ENCODE data around the gene PDXK.

Gene PDXK

GRCh38 chr21:43785134-43785533, 66.2 kb downstream of the PDXK start:
- DNase-seq, result no peak

GRCh38 chr21:43786300-43786806, 67.4 kb downstream of the PDXK start:
- no peak for DNase-seq

GRCh38 chr21:43786807-43787440, 68.0 kb downstream of the PDXK start:
- no peak for DNase-seq

DNA sequence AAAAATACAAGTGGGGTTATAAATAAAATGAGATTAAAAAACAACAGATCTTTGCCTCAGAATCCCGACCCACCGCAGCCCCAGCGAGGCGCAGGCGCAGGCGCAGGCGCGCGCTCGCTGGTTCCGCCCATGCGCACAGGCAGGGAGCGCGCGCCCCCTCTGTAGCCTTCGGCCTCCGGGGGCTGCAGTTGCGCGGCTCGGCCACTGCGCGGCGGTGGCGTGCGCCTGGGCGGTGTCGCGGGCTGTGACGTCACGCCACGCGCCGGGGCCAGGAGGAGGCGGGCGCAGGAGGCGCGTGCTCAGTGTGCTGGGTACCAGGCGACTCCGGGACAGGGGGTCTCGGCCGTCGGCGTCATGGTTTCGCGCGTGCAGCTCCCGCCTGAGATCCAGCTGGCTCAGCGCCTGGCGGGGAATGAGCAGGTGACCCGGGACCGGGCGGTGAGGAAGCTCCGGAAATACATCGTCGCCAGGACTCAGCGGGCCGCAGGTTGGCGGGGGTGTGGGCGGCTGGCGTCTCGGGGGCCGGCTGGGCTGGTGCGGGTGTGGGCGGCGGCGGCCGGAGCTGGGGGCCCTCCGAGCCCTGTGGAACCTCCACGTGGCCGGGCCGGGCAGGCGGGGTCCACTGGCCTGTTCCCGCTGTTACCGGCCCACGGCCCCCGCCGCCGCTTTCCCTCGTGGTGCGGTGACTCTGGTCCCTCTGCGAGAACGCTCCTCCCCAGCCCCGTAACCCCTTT, 70.5 kb downstream of the PDXK start, which contains the start of gene RRP1:
Gene RRP1 (plus strand): TSS at position 302 of the 734 bp plus-strand sequence. CDS start 53 bp downstream, at position 355.
- peak; percentile 92 for DNase-seq

GRCh38 chr21:43790010-43790524, 71.1 kb downstream of the PDXK start:
- DNase-seq, result no peak

GRCh38 chr21:43792406-43792805, 73.5 kb downstream of the PDXK start:
- DNase-seq, result no peak

- DNase-seq, result no peak
Observed at GRCh38 chr21:43793243-43793642, 74.3 kb downstream of the PDXK start.

- DNase-seq, result no peak
Observed at GRCh38 chr21:43794311-43794710, 75.4 kb downstream of the PDXK start.

DNA sequence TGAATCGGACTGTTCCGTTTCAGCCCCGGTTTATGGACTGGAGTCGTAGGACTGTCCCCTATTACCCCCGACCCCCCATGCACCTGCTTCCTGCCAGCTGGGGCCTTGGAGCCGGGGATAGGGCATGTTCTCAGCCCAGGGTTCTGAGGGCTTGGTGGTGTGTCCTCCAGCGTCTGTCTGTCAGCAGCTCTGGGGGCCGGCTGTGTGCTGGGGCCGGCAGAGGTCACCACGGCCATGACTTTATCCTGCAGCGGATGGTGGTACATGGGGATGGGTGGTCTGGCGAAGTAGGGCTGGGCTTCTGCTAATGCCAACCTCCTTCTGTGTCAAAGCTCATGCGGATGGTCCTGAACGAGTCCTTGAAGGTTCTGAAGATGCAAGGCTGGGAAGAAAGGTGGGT, 75.9 kb downstream of the PDXK start:
- DNase-seq, result no peak

DNA sequence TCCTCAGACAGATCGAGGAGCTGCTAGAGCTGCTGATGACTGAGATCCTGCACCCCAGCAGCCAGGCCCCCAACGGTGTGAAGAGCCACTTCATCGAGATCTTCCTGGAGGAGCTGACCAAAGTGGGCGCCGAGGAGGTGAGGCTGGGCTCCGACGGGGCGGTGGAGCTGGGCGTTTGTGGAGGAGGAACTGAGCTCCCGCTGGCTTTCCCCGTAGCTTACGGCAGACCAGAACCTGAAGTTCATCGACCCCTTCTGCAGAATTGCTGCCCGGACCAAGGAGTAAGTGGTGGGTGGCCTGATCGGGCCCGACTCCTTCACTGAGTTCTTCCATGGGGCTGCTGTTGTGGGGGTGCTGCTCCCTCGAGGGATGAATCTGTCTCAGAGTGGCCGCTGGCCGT, 78.5 kb downstream of the PDXK start:
- no peak for DNase-seq

DNA sequence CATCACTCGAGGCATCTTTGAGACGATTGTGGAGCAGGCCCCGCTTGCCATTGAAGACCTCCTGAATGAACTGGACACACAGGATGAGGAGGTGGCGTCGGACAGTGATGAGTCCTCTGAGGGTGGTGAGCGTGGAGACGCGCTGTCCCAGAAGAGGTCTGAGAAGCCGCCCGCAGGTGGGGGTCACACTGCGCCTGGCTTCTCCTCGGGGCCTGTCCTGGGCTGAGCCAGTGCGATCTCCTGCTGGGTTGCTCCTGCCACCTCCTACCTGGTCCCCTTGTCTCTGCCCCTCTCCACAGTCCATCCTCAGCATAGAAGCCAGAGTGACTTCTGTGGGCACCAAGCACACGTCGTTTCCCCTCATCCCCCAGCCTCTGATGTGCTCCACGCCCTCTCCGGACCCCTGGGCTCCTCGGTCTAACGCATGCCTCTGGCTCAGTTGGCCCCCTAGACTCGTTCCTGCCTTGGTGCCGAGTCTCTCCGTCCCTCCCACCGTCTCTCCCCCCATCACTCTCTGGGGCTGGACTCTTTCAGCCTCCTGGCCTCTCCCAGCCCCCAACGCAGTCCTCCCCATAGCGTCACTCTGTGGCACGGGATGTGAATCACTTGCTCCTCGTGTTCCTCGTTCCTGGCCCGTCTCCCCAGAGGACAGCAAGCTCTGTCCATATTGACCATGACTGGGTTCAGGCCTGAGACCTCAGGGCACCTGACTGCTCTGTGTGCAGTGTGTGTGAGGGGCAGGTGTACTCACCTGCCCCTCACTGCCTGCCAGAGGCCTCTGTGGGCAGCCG, 79.2 kb downstream of the PDXK start:
- DNase-seq, result no peak

GRCh38 chr21:43799301-43799840, 80.4 kb downstream of the PDXK start:
- no peak for DNase-seq

DNA sequence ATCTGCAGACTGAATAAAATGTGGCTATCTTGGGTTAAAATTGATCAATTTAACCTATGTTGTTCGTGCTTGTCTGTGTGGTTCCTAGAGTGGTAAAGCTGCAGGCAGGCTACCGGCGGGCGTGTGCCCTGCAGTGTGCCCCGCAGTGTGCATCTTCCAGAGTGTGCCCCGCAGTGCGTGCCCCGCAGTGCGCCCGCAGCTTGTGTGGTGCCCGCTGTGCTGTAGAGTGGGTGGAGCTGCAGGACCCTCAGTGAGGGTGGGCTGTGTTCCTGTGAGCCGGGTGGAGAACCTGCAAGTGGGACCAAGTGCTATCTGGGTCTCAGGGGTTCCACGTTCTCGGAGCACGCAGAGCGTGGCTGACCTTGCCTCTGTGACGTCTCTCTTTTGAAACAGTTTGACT, 81.2 kb downstream of the PDXK start:
- no peak for DNase-seq

GRCh38 chr21:43800566-43800965, 81.6 kb downstream of the PDXK start:
- no peak for DNase-seq

DNA sequence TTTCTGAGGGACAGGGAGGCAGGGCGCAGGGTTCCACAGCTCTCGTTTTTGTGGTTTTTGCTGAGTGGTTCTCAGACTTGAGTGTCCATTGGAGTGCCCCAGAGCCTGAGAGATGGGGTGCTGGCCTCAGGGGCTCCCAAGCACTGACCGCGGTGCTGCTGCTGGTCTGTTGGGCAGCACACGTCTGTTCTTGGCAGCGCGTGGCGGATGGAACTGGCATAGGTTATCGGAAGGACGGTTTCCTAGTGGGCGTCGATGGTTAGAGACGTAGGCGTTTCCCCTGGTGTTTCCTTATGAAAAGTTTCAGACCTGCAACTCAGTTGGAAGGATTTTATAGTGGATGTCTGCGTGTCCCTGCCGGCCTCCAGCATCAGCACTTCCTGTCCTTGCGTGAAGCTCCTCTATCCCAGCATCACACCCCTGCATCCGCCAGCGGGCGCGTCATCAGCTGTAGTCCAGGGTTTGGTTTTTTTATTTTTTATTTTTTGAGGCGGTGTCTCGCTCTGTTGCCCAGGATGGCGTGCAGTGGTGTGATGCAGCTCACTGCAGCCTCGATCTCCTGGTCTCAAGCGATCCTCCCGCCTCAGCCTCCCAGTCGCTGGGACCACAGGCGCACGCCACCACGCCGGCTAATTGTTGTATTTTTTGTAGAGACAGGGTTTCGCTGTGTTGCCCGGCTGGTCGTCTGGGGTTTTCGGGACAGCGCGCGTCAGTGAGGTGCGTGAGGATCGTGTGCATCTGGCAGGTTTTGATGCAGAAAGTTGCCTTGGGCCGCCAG, 82.3 kb downstream of the PDXK start:
- DNase-seq, result no peak

- no peak for DNase-seq
Observed at GRCh38 chr21:43802713-43803313, 83.9 kb downstream of the PDXK start.

GRCh38 chr21:43803558-43804300, 84.8 kb downstream of the PDXK start:
- no peak for DNase-seq

DNA sequence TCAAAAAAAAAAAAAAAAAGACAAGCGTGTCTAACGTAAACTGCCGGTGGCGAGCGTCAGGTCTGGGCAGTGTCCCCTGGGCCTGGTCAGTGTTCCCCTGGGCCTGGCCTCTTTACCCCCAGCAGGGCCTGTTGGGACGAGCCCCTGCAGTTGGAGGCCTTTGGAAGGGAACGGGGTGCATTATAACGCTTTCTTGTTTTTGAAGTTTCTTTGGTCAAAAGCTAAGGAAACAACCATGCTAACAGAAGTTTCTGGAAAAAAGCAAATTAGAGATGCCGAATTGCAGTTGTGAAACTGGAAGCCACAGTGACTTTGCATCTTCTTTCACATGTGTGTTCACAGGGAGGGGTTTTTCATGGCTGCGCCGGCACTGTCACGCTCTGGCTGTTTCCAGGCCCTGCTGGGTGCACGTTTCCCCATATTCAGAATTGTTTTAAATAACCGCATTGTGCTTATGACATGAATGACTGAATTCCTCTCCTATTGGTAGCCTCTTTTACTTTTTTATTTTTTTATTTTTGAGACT, 86.4 kb downstream of the PDXK start:
- no peak for DNase-seq

GRCh38 chr21:43806017-43806710, 87.2 kb downstream of the PDXK start:
- DNase-seq, result no peak

GRCh38 chr21:43808367-43808766, 89.4 kb downstream of the PDXK start:
- no peak for DNase-seq

Measured in CD4-positive, alpha-beta T cell treated with Interleukin-6 for 4 hours (primary cell).